Small intestine (tissue), 7 donors: ENCODE results near the gene UBE2QL1. TPM values are rescaled to one million over a fixed set of nuclear protein-coding genes. Genes with fewer than 3 reads are reported as not detected.

Experiments
- DNase-seq, 2 donors: peaks; one replicate each; pipeline versions ENCODE4 v3.0.0 to v3.0.0-alpha.2; 2013
- FAIRE-seq: peaks from 2 replicates; lab custom pipeline; 2012; peaks lifted over from hg19 to GRCh38; lab: Jason Lieb, UNC
- H3K27ac ChIP-seq, 3 donors: one replicate each; pipeline ENCODE4 v1.5.1; 2013; ENCODE audit warnings: low read length in 2 of 3, mild to moderate bottlenecking in 2 of 3, control low read depth in 1 of 3, inconsistent platforms in 1 of 3, low read depth in 1 of 3, moderate library complexity in 1 of 3
- H3K27me3 ChIP-seq, 3 donors: one replicate each; pipeline ENCODE4 v1.6.1; 2013; ENCODE audit warnings: low read length in 3 of 3, inconsistent platforms in 1 of 3; ENCODE audit not compliant: control insufficient read depth in 3 of 3, insufficient read depth in 3 of 3
- H3K36me3 ChIP-seq, 3 donors: one replicate each; pipeline ENCODE4 v1.6.1; 2013; ENCODE audit warnings: low read length in 3 of 3, inconsistent platforms in 1 of 3, low read depth in 1 of 3, mild to moderate bottlenecking in 1 of 3, moderate library complexity in 1 of 3; ENCODE audit not compliant: control insufficient read depth in 3 of 3, insufficient read depth in 2 of 3
- H3K4me1 ChIP-seq, 3 donors: one replicate each; pipeline ENCODE4 v1.6.1; 2013; ENCODE audit warnings: low read length in 2 of 3, inconsistent platforms in 1 of 3, low read depth in 1 of 3, mild to moderate bottlenecking in 1 of 3, moderate library complexity in 1 of 3; ENCODE audit not compliant: control insufficient read depth in 3 of 3, insufficient read depth in 2 of 3
- H3K4me3 ChIP-seq, 3 donors: one replicate each; pipeline ENCODE4 v1.5.1; 2013; ENCODE audit warnings: low read length in 3 of 3, control low read depth in 1 of 3, inconsistent platforms in 1 of 3, low read depth in 1 of 3, mild to moderate bottlenecking in 1 of 3, moderate library complexity in 1 of 3
- H3K9me3 ChIP-seq, 2 donors: one replicate each; pipeline ENCODE4 v1.6.1; 2013; ENCODE audit warnings: low read depth in 1 of 2, low read length in 1 of 2; ENCODE audit not compliant: control insufficient read depth in 2 of 2, insufficient read depth in 1 of 2
- WGBS, 3 donors: extraction: QIAGEN DNeasy Blood & Tissue Kit; methylation state at CpG; one replicate each; pipeline ENCODE4 v1.1.7; 2013; 5-methylcytosine and 5-hydroxymethylcytosine counted together
- polyA plus RNA-seq, 4 donors: library from polyadenylated mRNA; stranded (reverse) in 3 of 4; unstranded in 1 of 4; fragments of 200-250 nt in 3 of 4; fragments of 120-200 nt in 1 of 4; gene quantifications; one replicate each; pipeline versions ENCODE4 v1.2.1 to v1.2.3, GENCODE V29; 2013
- donor health status: healthy with polysubstance abuse.
- donor health status: control.
- donor health status: control.
- donor health status: Bipolar disorder and iron deficiency.
- donor health status: healthy.

Gene UBE2QL1
- polyA plus RNA-seq, 4 donors = 0.27 to 0.75 (median 0.45) TPM; not detected in 1

DNA sequence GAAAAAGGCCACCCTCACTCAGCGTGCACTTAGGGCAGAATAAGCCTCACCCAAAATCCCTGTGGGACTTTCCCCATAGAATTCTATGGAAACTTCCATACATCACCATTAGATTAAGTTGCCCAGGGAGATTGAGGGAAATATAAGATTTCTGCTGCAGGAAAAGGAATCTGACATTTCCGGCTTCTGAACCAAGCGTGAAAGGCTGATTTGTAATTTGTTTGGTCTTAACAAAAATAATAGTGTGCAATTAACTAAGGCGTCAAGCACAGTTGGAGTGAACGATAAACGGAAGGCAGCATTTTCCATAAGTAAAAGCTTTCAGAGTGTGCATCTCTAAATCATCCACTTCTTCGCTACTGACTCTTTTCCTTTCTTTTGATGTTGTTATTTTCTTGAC, 14.0 kb downstream of the UBE2QL1 start:
- Histone ChIP-seq H3K4me3 (no peak overlapping the region), H3K9me3 (no peaks in the 10 kb centered on the region), H3K4me1 (no peaks in the 10 kb centered on the region), H3K36me3 (no peaks in the 10 kb centered on the region), H3K27me3 (peaks cover 0 to 12% (median 3%) of the 10 kb centered on the region in 3 donors), H3K27ac (no peak overlapping the region)
- 89 to 90% (median 90%) methylated on average over 7 of the region's 7 CpGs for WGBS, 3 donors
- no peak for DNase-seq
- no peak for FAIRE-seq

DNA sequence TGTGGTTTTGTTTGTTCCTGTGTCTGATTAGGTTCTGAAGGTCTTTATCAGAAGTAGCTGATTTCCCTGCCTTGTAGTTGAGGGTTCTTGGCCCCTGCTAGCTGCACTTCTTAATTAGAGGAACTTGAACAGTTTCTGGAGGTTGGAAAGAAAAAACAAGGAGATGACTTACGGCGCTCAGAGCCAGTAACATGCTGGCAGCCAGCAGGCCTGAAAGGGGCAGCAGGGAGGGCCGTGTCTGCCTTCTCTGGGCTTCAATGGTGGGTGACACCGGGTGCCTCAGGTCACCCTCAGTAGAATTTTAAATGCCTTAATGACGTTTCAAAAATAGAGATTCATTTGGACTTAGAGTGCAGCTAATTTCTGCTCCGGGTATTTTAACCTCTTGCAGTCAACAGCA, 15.8 kb downstream of the UBE2QL1 start:
- no peaks in the 10 kb centered on the region for H3K4me1 ChIP-seq
- H3K27me3 ChIP-seq = peaks cover 0 to 20% (median 0%) of the 10 kb centered on the region in 3 donors
- H3K27ac ChIP-seq = no peak overlapping the region
- WGBS, 3 donors = 72 to 77% (median 76%) methylated on average over 6 of the region's 6 CpGs
- no peak for DNase-seq
- no peaks in the 10 kb centered on the region for H3K9me3 ChIP-seq
- no peak overlapping the region for H3K4me3 ChIP-seq
- FAIRE-seq = no peak
- H3K36me3 ChIP-seq = no peaks in the 10 kb centered on the region

DNA sequence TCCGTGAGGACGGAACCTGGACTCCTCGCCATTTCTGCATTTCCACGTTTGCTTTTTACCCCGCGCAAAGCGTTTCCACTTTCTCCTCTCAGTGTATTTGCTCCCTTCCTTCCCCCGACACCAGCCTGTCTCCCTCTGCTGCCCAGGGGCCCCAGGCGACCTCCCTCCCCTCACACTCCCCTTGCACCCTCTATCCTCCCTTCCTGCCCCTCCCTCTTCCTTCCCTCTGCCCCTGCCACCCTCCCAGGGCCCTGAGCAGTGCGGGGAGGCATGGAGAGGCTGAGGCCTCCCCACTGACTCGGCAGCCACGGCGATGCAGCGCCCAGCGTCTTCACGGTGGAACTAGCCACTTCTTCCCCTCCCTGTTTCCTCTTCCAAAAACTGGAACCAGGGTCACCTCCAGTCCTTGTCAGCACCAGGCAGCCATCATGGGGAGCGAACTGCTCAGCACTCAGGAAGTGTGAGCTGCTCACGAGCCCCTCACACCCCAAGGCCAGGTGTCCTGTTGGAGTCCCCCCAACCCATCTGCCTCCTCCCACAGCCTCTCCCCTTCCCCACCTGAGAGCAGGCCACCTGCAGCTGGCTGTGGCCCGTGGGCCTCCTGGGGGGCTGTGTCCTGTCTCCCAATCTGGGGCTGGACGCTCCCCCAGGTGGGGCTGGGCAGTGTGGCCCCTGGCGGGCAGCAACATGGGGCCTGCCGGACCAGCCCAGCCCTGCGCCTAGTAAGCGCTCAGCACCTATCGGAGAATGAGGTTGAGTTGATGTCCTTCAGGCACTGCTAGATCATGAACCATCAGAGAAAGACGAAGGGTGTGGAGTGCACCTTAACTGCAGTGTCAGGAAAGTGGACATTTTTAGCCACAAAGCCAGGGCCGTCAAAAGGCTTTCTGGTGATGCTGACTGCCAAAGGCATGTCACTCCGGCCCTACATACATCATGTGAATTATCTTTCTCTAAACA, 17.5 kb downstream of the UBE2QL1 start:
- Histone ChIP-seq H3K9me3 (peaks cover 0 to under 1% of the 10 kb centered on the region in 2 donors), H3K27me3 (peaks cover 0 to 20% (median under 1%) of the 10 kb centered on the region in 3 donors), H3K36me3 (no peaks in the 10 kb centered on the region), H3K27ac (no peak overlapping the region), H3K4me3 (no peak overlapping the region), H3K4me1 (no peaks in the 10 kb centered on the region)
- 69 to 72% (median 69%) methylated on average over 27 to 28 of the region's 28 CpGs for WGBS, 3 donors
- DNase-seq = no peak
- FAIRE-seq = no peak

DNA sequence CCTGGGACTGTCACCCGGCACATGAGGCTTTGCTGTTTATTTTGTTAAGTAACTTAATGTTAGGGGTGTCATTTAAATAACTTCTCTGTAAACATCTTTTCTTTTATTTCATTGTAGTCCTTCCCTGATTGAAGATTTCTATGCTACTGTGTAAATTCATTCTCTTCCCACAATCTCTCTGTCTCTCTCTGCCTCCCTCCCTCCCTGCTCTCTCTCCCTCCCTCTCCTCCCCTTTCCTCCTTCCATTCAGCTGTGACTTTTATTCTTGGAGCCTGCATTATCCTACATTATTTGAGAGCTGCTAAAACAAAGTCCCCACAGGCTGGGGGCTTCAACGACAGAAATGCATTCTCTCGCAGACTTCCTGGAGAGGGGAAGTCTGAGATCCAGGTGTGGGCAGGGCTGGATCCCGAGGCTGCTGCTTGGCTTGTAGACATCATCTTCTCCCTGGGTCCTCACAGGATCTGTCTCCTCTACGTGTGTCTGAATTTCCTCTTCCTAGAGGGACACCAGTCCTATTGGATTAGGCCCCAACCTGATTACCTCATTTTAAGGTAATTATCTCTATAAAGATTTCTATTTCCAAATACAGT, 18.4 kb downstream of the UBE2QL1 start:
- no peak for DNase-seq
- Histone ChIP-seq H3K36me3 (no peaks in the 10 kb centered on the region), H3K9me3 (peaks cover 0 to 4% of the 10 kb centered on the region in 2 donors), H3K4me1 (no peaks in the 10 kb centered on the region), H3K27me3 (peaks cover 0 to 20% (median 2%) of the 10 kb centered on the region in 3 donors), H3K27ac (no peak overlapping the region), H3K4me3 (no peak overlapping the region)
- 42 to 56% (median 48%) methylated on average over 5 of the region's 5 CpGs for WGBS, 3 donors
- no peak for FAIRE-seq

DNA sequence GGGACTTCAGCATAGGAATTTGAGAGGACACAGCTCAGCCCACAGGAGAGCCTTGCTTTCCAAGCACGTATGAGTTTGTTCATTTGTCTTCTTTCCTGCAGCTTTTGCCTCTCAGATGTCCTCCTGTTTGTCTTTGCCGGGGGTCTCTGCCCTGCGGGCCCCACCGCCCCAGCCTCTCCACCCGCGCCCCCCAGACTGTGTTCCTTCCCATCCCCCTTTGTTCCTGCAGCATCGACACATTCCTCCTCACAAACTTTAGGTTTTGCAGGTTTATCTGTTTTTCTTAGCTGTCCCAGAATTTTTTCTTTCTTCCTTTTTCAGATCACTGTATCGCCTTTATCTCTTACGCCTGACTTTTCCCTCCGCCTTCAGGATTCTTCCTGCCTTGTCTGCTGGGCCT, 18.9 kb downstream of the UBE2QL1 start:
- peaks cover 0 to 4% of the 10 kb centered on the region in 2 donors for H3K9me3 ChIP-seq
- FAIRE-seq (no peak), DNase-seq (no peak)
- no peaks in the 10 kb centered on the region for H3K36me3 ChIP-seq
- no peak overlapping the region for H3K27ac ChIP-seq
- peaks cover 0 to 20% (median 2%) of the 10 kb centered on the region in 3 donors for H3K27me3 ChIP-seq
- no peaks in the 10 kb centered on the region for H3K4me1 ChIP-seq
- WGBS, 3 donors = 69 to 78% (median 77%) methylated on average over 10 of the region's 10 CpGs
- H3K4me3 ChIP-seq = no peak overlapping the region

DNA sequence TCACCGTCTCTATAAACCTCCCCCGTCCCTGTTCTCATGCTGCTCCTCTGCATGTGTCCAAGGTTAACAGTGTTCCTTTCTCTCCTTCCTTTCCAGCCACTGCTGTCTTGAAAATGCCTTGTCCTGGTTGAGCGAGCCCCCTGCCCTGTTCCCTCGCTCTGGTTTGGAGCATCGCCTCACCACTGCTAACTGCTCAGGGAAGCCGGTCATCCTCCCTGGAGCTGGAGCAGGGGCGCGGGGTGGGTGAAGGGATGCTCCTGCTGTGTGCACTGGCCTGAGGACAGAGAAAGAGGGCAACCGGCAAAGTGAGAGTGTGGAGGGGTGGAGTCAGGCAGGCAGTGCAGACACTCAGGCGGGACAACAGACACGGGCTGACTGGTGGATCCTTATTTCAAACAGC, 19.4 kb downstream of the UBE2QL1 start:
- DNase-seq (no peak), FAIRE-seq (no peak)
- Histone ChIP-seq H3K4me3 (no peak overlapping the region), H3K9me3 (peaks cover 0 to 4% of the 10 kb centered on the region in 2 donors), H3K27ac (no peak overlapping the region), H3K4me1 (no peaks in the 10 kb centered on the region), H3K36me3 (no peaks in the 10 kb centered on the region), H3K27me3 (peaks cover 0 to 20% (median 2%) of the 10 kb centered on the region in 3 donors)
- 46 to 57% (median 53%) methylated on average over 11 of the region's 11 CpGs for WGBS, 3 donors

DNA sequence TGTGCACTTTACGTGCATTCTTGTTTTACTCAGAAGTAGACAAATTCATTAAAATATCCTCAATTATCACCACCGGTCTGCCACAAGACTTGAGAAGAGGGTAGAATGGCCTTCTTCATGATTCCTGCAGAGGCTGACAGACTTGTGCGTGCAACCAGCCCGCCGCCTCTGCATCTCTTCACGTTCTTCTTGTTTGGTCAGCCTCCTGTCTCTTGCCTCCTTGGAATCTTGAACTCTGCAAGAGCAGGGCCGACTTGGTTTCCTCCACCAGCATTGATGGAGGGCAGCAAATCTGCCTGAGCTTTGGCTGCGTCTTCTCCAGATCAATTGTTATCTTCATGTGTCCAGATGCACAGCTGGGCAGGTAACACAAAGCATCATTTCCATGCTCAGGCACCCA, 20.2 kb downstream of the UBE2QL1 start:
- 87 to 93% (median 91%) methylated on average over 8 of the region's 8 CpGs for WGBS, 3 donors
- H3K27me3 ChIP-seq = peaks cover 0 to 20% (median 2%) of the 10 kb centered on the region in 3 donors

DNA sequence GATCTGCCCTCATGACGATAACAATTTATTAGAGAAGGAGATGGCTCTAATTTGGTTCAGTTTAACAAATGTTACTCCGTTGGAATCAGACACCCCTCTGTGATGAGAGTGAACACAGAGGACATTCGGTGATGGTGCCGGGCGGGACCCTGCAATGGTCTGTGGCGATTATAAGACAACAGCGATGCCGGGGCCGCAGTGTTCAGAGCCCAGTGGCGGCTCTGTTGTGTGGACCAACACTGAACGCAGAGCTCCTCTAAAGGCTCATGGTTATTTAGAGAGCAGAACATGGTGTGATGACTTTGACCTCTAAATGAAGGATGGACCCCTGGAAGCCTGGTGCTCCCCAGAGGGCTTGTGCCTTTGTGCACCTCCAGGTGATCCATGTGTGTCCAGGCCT, 21.2 kb downstream of the UBE2QL1 start:
- Histone ChIP-seq H3K27me3 (peaks cover 0 to 20% (median 2%) of the 10 kb centered on the region in 3 donors), H3K9me3 (peaks cover 0 to 4% of the 10 kb centered on the region in 2 donors), H3K27ac (no peak overlapping the region), H3K4me1 (no peaks in the 10 kb centered on the region), H3K4me3 (no peak overlapping the region), H3K36me3 (no peaks in the 10 kb centered on the region)
- no peak for DNase-seq
- WGBS, 3 donors = 89 to 93% (median 91%) methylated on average over 11 of the region's 11 CpGs
- no peak for FAIRE-seq

More for the DNA sequence above, 20.2 kb downstream of the UBE2QL1 start:
- peaks cover 0 to 4% of the 10 kb centered on the region in 2 donors for H3K9me3 ChIP-seq
- H3K4me1 ChIP-seq = no peaks in the 10 kb centered on the region
- FAIRE-seq = no peak
- no peak overlapping the region for H3K27ac ChIP-seq
- no peak overlapping the region for H3K4me3 ChIP-seq
- no peak for DNase-seq
- H3K36me3 ChIP-seq = no peaks in the 10 kb centered on the region
